A549 (cell line): ENCODE results near the gene REC8. TPM values are rescaled to one million over a fixed set of nuclear protein-coding genes. Genes with fewer than 3 reads are reported as not detected.

Experiments used
- ATAC-seq, 2 experiments: fragments of 200-7000 bp in 1 of 2; fragments of >200 bp in 1 of 2; cut with Nextera tagmentation in 1 of 2; cut with Tn5 transposase in 1 of 2; 3 replicates each; pipeline versions ENCODE4 v1.8.0 to v1.9.1; 2018 to 2020; ENCODE audit warnings: mild to moderate bottlenecking in 1 of 2, moderate library complexity in 1 of 2
- CTCF ChIA-PET: fragments of 300-600 bp; sonication (Branson Sonifier 250); formaldehyde crosslinking; extraction: SDS; loops from one replicate; lab custom pipeline; 2021; ENCODE audit warnings: antibody characterized with exemption, inconsistent platforms; lab: Yijun Ruan, JAX
- POLR2A ChIA-PET: fragments of 350-600 bp; formaldehyde crosslinking; extraction: SDS; loops from one replicate; lab custom pipeline; 2021; ENCODE audit warnings: antibody characterized with exemption, inconsistent platforms; lab: Yijun Ruan, JAX
- DNase-seq, 2 experiments: peaks; one replicate each; pipeline versions ENCODE4 v3.0.0 to v3.0.0-alpha.2; 2011 to 2016; ENCODE audit warnings: low read depth in 1 of 2, low spot score in 1 of 2
- FAIRE-seq: peaks from 2 replicates; lab custom pipeline; 2011; peaks lifted over from hg19 to GRCh38; lab: Jason Lieb, UNC
- H3K27ac ChIP-seq, 2 experiments: fragments of >200 bp; sonication (Bioruptor Twin); formaldehyde crosslinking; 3 replicates each; pipeline ENCODE4 v1.5.1; 2016 to 2017
- H3K4me1 ChIP-seq: fragments of >200 bp; sonication (Bioruptor Twin); formaldehyde crosslinking; 3 replicates; pipeline ENCODE4 v1.6.1; 2016
- H3K4me2 ChIP-seq: fragments of >200 bp; sonication (Bioruptor Twin); formaldehyde crosslinking; 3 replicates; pipeline ENCODE4 v1.6.1; 2016
- H3K4me3 ChIP-seq: fragments of >200 bp; sonication (Bioruptor Twin); formaldehyde crosslinking; 3 replicates; pipeline ENCODE4 v1.5.1; 2016
- H3K9me3 ChIP-seq: fragments of >200 bp; sonication (Bioruptor Twin); formaldehyde crosslinking; 3 replicates; pipeline ENCODE4 v1.6.1; 2016
- BHLHE40 ChIP-seq: IDR thresholded peaks from 2 replicates; pipeline ENCODE4 v1.6.1; 2012; ENCODE audit warnings: low read depth, low read length, inconsistent platforms
- CBX2 ChIP-seq: fragments of 200-600 bp; sonication (generic); IDR thresholded peaks from 2 replicates; pipeline ENCODE4 v1.6.1; 2016; ENCODE audit warnings: low read depth, mild to moderate bottlenecking, borderline replicate concordance
- CBX8 ChIP-seq: fragments of 200-600 bp; sonication (generic); IDR thresholded peaks from 2 replicates; pipeline ENCODE4 v1.6.1; 2016
- EHMT2 ChIP-seq: fragments of 200-600 bp; sonication (generic); IDR thresholded peaks from 2 replicates; pipeline ENCODE4 v1.6.1; 2016; ENCODE audit warnings: antibody characterized with exemption, low read depth, mild to moderate bottlenecking, moderate library complexity
- ESRRA ChIP-seq: fragments of 150-350 bp; IDR thresholded peaks from 2 replicates; pipeline ENCODE4 v1.6.1; 2014; ENCODE audit warnings: mild to moderate bottlenecking, low read length, borderline replicate concordance
- FOSB ChIP-seq: fragments of 250-450 bp; sonication (Bioruptor Pico); IDR thresholded peaks from 2 replicates; pipeline ENCODE4 v1.5.0; 2020; ENCODE audit warnings: mild to moderate bottlenecking, moderate library complexity
- HDAC2 ChIP-seq: fragments of 200-600 bp; sonication (generic); IDR thresholded peaks from 2 replicates; pipeline ENCODE4 v1.6.1; 2016
- HES2 ChIP-seq: fragments of >200 bp; sonication (Bioruptor Twin); formaldehyde crosslinking; IDR thresholded peaks from 2 replicates; pipeline ENCODE4 v1.6.1; 2016
- HOXA7 ChIP-seq: fragments of 250-450 bp; sonication (Bioruptor Pico); IDR thresholded peaks from 2 replicates; pipeline ENCODE4 v1.5.0; 2020; ENCODE audit warnings: mild to moderate bottlenecking, moderate library complexity
- JUN ChIP-seq, 2 experiments: fragments of >200 bp; sonication (Bioruptor Twin); formaldehyde crosslinking; IDR thresholded peaks; 2 replicates in 1 of 2; 3 replicates in 1 of 2; pipeline ENCODE4 v1.6.1; 2016 to 2017
- MAZ ChIP-seq: fragments of 150-350 bp; IDR thresholded peaks from 2 replicates; pipeline ENCODE4 v1.6.1; 2014; ENCODE audit warnings: antibody characterized with exemption, low read depth, low read length, borderline replicate concordance
- MYC ChIP-seq: IDR thresholded peaks from 2 replicates; pipeline ENCODE4 v1.6.1; 2012; ENCODE audit warnings: mild to moderate bottlenecking, inconsistent platforms, low read length, improper control_type of control experiment, borderline replicate concordance
- NR3C1 ChIP-seq: fragments of >200 bp; sonication (Bioruptor Twin); formaldehyde crosslinking; IDR thresholded peaks from 3 replicates; pipeline ENCODE4 v1.6.1; 2017
- PHF8 ChIP-seq: fragments of 200-600 bp; sonication (generic); IDR thresholded peaks from 2 replicates; pipeline ENCODE4 v1.6.1; 2016; ENCODE audit warnings: low read depth, mild to moderate bottlenecking, antibody characterized with exemption, moderate library complexity, borderline replicate concordance
- POLR2AphosphoS2 ChIP-seq: conservative IDR thresholded peaks from 2 replicates; pipeline ENCODE4 v1.6.1; 2012; ENCODE audit warnings: low read length, improper control_type of control experiment, inconsistent platforms
- RAD21 ChIP-seq, 2 experiments: fragments of >200 bp in 1 of 2; sonication (Bioruptor Twin) in 1 of 2; formaldehyde crosslinking in 1 of 2; IDR thresholded peaks in 1 of 2; conservative IDR thresholded peaks in 1 of 2; 2 replicates in 1 of 2; 3 replicates in 1 of 2; pipeline ENCODE4 v1.6.1; 2012 to 2018; ENCODE audit warnings: inconsistent platforms in 1 of 2
- REST ChIP-seq: fragments of 200-600 bp; sonication (generic); IDR thresholded peaks from 2 replicates; pipeline ENCODE4 v1.6.1; 2016; ENCODE audit warnings: antibody characterized with exemption, mild to moderate bottlenecking, moderate library complexity
- RNF2 ChIP-seq: fragments of 200-600 bp; sonication (generic); IDR thresholded peaks from 2 replicates; pipeline ENCODE4 v1.6.1; 2016; ENCODE audit warnings: low read depth, mild to moderate bottlenecking, antibody characterized with exemption, moderate library complexity, borderline replicate concordance
- TFCP2L1 ChIP-seq: fragments of 250-450 bp; sonication (Bioruptor Pico); IDR thresholded peaks from 2 replicates; pipeline ENCODE4 v1.5.0; 2021; ENCODE audit warnings: mild to moderate bottlenecking
- TP53 ChIP-seq: fragments of 250-450 bp; sonication (Bioruptor Pico); IDR thresholded peaks from 2 replicates; pipeline ENCODE4 v1.5.0; 2021; ENCODE audit warnings: mild to moderate bottlenecking, moderate library complexity
- ZFP36 ChIP-seq: fragments of 450-650 bp; IDR thresholded peaks from 2 replicates; pipeline ENCODE4 v1.6.1; 2014; ENCODE audit warnings: borderline replicate concordance; ENCODE audit not compliant: partially characterized antibody
- ZNF302 ChIP-seq: fragments of 250-450 bp; sonication (Bioruptor Pico); IDR thresholded peaks from 2 replicates; pipeline ENCODE4 v1.9.0; 2021; ENCODE audit warnings: inconsistent platforms, mild to moderate bottlenecking, moderate library complexity
- WGBS: methylation state at CpG from one replicate; pipeline ENCODE4 v1.1.6; 2017; ENCODE audit errors: missing lambda C conversion rate; 5-methylcytosine and 5-hydroxymethylcytosine counted together
- polyA plus RNA-seq, 4 experiments: library from polyadenylated mRNA; depleted of rRNA in 3 of 4; stranded (reverse); fragments of >200 nt; fragmentation: RNase III in 1 of 4; extraction: RNeasy Plus Mini Kit Qiagen cat#74134 plus additional on column Dnase treatment in 1 of 4; gene quantifications; 2 replicates in 3 of 4; 3 replicates in 1 of 4; pipeline ENCODE4 v1.2.3, GENCODE V29; 2011 to 2017

Gene REC8
- polyA plus RNA-seq, 2 of the 4 experiments (the other 2 are of a cell fraction), result 1.9 to 4.2 TPM

- H3K4me2 ChIP-seq, result no peak overlapping the region
- ATAC-seq, result no peak
- DNase-seq, result no peak
- H3K4me3 ChIP-seq, result no peak overlapping the region
- ChIA-PET CTCF (interaction anchor here (2.8 to 12.6 kb wide), 2 partner anchors 9 to 12 kb away, joined by 10 to 168 read pairs; partner anchors contain the start of genes EMC9 and IRF9), POLR2A (interaction anchor here (1.5 to 2.1 kb wide), 2 partner anchors 11 to 64 kb away, joined by 3 to 6 read pairs; partner anchors contain the start of genes CHMP4A and IRF9)
- no peak for TF ChIP-seq FOSB (CRISPR knock-in tag)
- TF ChIP-seq ZNF302 (CRISPR knock-in tag), result no peak
- no peak for TF ChIP-seq RAD21 (conservative IDR thresholded peaks at IDR 0.05 in 1 of 2, IDR thresholded peaks at IDR 0.05 in 1 of 2)
- no peak for TF ChIP-seq NR3C1
- no peak for TF ChIP-seq HES2
- peaks cover 14% of the 10 kb centered on the region for H3K4me1 ChIP-seq
- no peaks in the 10 kb centered on the region for H3K9me3 ChIP-seq
- H3K27ac ChIP-seq, result no peak overlapping the region
- FAIRE-seq, result no peak
- WGBS, result 89% methylated on average over 9 of the region's 9 CpGs
Observed at GRCh38 chr14:24150061-24150460, 21.8 kb upstream of the REC8 start.

GRCh38 chr14:24150567-24150966 is 21.3 kb upstream of the REC8 start:
- POLR2A ChIA-PET, result interaction anchor here (1.5 to 2.1 kb wide), 2 partner anchors 10 to 63 kb away, joined by 3 to 6 read pairs; partner anchors contain the start of genes CHMP4A and IRF9
- Histone ChIP-seq H3K27ac (no peak overlapping the region), H3K4me1 (peaks cover 9% of the 10 kb centered on the region), H3K4me3 (no peak overlapping the region), H3K9me3 (no peaks in the 10 kb centered on the region), H3K4me2 (no peak overlapping the region)
- ATAC-seq (no peak), FAIRE-seq (no peak), DNase-seq (no peak)
- CTCF ChIA-PET, result interaction anchor here (0.9 to 12.6 kb wide), 3 partner anchors 9 to 56 kb away, joined by 3 to 168 read pairs (median 10); partner anchors contain the start of genes EMC9 and IRF9
- TF ChIP-seq RNF2, result no peak
- no peak for TF ChIP-seq CBX2
- TF ChIP-seq REST, result no peak
- no peak for TF ChIP-seq JUN (IDR thresholded peaks at IDR 0.05)
- no peak for TF ChIP-seq TFCP2L1
- TF ChIP-seq ZFP36, result no peak
- TF ChIP-seq MAZ, result no peak
- no peak for TF ChIP-seq TP53 (CRISPR knock-in tag)
- TF ChIP-seq HOXA7, result no peak
- TF ChIP-seq POLR2AphosphoS2, result no peak
- TF ChIP-seq CBX8, result no peak
- no peak for TF ChIP-seq HDAC2
- no peak for TF ChIP-seq PHF8
- no peak for TF ChIP-seq MYC
- no peak for TF ChIP-seq BHLHE40
- TF ChIP-seq NR3C1, result no peak
- WGBS, result 90% methylated on average over 8 of the region's 9 CpGs

GRCh38 chr14:24150993-24151392 is 20.9 kb upstream of the REC8 start:
- Histone ChIP-seq H3K4me2 (no peak overlapping the region), H3K27ac (no peak overlapping the region)
- POLR2A ChIA-PET, result interaction anchor here (1.5 to 2.1 kb wide), 2 partner anchors 10 to 63 kb away, joined by 3 to 6 read pairs; partner anchors contain the start of genes CHMP4A and IRF9
- WGBS, result 93% methylated on average over 9 of the region's 9 CpGs
- FAIRE-seq, result no peak
- TF ChIP-seq CBX2 (no peak), CBX8 (no peak), EHMT2 (no peak), ESRRA (no peak), HES2 (no peak)
- TF ChIP-seq, all 56 proteins: peak for 0
- H3K4me1 ChIP-seq, result peaks cover 6% of the 10 kb centered on the region; the same call in 2 of the 3 replicates
- H3K4me3 ChIP-seq, result no peak overlapping the region
- CTCF ChIA-PET, result interaction anchor here (0.9 to 12.6 kb wide), 4 partner anchors 10 to 56 kb away, joined by 3 to 168 read pairs (median 6); partner anchors contain the start of genes EMC9 and IRF9
- DNase-seq (no peak), ATAC-seq (no peak)
- no peaks in the 10 kb centered on the region for H3K9me3 ChIP-seq
